GM20000 (cell line): Measurements from ENCODE around the gene PIM3.

Source experiments
- DNase-seq: peaks from one replicate; pipeline ENCODE4 v3.0.0; 2012; ENCODE audit warnings: low spot score
- TF ChIP-seq, protein P1 (sequence below): IDR thresholded peaks from 2 replicates; pipeline ENCODE4 v1.5.1; 2012; ENCODE audit warnings: mild to moderate bottlenecking, control low read depth; ENCODE audit errors: extremely low read depth, missing control alignments

PIM3 gene

DNA sequence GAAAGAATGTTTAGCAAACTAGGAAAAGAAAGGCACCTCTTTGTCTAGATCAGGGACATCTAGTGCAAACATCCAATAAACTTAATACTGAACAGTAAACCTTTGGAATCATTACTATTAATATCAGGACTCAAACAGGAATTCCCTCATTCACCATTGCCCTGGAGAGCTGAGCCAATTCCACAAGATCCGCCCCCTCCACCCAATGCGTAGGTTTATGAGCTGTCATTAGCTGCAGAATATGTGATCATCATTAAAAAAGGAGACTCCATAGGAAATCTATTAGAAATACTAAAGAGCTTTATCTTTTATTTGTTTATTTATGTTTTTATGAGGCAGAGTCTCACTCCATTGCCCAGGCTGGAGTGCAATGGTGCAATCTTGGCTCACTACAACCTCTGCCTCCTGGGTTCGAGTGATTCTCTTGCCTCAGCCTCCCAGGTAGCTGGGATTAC lies 46.5 kb downstream of the PIM3 start:
- TF ChIP-seq, protein P1, sequence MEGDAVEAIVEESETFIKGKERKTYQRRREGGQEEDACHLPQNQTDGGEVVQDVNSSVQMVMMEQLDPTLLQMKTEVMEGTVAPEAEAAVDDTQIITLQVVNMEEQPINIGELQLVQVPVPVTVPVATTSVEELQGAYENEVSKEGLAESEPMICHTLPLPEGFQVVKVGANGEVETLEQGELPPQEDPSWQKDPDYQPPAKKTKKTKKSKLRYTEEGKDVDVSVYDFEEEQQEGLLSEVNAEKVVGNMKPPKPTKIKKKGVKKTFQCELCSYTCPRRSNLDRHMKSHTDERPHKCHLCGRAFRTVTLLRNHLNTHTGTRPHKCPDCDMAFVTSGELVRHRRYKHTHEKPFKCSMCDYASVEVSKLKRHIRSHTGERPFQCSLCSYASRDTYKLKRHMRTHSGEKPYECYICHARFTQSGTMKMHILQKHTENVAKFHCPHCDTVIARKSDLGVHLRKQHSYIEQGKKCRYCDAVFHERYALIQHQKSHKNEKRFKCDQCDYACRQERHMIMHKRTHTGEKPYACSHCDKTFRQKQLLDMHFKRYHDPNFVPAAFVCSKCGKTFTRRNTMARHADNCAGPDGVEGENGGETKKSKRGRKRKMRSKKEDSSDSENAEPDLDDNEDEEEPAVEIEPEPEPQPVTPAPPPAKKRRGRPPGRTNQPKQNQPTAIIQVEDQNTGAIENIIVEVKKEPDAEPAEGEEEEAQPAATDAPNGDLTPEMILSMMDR = no peak
- no peak for DNase-seq

DNA sequence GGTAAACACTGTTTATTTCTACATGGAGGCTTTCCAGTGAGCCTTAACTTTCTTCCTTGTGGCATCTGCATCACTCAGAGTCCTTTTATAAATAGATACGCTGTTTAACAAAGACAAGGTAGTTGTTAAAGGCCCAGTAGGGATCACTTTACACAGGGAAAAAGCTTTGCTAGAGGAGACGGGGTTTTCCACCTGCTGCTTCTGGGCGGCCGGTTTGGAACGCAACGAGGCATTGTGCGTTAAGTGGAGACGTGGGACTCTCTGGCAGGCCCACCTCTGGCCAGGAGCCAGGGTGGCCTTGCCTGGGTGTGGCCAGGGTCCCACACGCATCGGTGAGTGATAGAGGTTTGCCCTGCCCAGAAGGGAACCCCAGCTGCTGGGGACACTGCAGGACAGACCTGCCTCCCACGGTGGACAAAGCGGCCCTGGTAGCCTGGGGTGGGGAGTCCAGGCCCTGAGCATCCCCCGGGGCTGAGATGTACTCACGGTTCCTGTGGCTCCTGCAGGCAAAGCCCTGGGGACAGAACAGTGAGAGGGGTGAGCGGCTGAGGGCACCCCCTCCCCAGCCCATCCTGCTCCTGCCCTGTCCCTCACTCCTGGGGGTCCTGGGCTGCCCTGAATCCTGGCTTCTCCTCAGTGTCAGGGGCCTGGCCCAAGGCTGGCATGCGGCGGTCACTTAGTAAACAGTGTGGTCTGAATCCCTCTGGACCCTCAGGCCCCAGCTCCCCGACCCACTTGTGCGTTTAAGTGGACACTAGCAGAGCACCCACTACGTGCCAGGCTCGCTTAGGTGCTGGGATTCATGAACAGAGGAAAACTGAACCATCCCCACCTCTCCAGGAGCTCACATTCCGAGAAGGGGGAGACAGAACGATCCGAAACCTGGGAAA lies 47.8 kb downstream of the PIM3 start:
- TF ChIP-seq, protein P1 = no peak
- no peak for DNase-seq

DNA sequence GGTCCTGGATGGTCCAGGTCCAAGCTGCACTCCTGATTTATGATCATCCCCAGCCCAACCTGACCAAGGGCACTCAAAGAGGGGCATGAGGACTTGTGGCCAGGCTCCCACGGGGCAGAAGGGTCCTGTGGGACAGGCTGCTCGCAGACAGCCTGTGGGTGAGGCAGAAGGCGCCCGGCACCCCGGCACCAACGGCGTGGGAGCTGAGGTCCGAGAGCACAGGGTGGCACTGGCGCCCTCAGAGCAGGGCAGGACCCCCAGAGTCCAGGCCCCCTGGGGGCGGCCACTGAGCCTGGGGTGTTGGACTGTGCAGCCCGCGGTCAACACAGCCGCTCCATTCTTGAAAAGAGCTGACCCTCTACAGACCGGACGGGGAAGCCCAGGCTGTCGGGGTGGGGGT lies 48.7 kb downstream of the PIM3 start:
- TF ChIP-seq, protein P1 = no peak
- no peak for DNase-seq

DNA sequence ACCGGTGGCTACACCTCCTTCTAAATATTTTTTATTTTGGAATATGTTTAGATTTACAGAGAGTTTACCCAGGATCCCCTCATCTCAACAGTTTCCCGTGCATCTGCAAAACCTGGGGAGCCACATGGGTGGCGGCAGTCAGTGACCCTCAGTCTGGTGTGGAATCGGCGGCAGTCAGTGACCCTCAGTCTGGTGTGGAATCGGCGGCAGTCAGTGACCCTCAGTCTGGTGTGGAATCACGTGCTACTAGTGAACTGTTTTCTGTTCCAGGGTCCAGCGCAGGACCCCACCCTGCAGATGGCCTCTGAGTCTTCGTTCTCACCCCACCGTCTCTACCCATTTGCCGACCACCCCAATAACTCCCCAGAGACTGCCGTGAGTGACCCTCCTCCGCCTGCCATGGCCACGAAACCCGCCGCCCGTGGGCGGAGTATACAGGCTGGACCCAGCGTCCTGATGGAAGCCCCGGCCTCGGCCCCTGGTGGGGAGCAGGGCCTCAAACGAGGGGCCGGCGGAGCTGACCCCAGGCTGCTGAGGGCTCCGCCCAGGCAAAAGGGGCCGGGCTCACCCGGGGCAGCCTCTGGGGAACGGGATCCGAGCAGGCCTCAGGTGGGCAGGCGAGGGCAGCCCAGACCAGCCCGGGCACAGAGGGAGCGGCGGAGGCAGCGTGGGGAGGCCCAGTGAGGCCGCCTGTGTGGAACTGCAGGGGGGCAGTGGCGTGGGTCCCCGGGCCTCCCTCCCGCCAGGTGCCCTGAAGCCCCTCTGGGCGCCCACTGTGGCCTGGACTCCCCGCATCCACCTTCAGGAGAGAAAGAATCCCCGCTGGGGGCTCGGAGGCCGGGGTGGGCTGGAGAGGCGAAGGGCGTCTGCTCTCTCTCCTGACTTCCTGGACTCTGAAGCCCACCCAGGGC lies 49.4 kb downstream of the PIM3 start:
- DNase-seq = no peak
- TF ChIP-seq, protein P1 = no peak

DNA sequence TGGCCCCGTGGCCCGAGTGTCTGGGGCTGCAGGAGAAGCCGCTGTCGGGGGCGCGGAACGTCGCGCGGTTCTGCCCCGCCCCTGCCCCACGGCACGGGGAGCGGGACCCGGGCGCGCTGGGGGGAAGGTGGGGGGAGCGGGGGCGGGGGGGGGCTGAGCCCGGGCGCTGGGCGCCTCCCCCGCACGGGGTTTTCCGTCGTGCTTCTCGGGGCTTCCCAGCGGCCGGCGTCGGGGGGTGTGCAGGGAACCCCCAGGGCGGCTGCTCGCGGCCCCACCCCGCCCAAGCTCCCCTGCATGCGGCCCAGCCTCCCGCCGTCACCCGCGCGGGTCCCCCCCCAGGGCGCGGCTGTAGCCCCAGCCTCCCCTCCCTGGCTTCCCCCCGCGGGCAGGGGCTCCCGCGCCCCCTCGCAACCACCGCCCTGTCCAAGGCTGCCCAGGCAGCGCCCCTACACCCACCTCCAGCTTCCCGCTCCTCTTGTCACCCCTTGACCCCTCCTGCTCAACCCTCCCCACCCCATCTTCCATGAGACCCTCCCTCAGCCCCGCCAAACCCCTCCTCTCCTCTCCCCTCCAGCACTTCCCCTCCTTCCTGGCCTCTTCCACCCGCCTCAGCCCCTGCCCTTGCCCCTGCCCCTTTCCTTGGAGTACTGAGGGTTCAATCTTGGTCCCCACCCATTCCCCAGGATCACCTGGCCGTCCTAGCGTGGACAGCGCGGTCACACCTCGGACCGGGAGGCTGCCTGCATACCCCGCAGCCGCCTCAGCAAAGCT lies 50.3 kb downstream of the PIM3 start:
- peak; percentile 92 for DNase-seq
- TF ChIP-seq, protein P1 = no peak

DNA sequence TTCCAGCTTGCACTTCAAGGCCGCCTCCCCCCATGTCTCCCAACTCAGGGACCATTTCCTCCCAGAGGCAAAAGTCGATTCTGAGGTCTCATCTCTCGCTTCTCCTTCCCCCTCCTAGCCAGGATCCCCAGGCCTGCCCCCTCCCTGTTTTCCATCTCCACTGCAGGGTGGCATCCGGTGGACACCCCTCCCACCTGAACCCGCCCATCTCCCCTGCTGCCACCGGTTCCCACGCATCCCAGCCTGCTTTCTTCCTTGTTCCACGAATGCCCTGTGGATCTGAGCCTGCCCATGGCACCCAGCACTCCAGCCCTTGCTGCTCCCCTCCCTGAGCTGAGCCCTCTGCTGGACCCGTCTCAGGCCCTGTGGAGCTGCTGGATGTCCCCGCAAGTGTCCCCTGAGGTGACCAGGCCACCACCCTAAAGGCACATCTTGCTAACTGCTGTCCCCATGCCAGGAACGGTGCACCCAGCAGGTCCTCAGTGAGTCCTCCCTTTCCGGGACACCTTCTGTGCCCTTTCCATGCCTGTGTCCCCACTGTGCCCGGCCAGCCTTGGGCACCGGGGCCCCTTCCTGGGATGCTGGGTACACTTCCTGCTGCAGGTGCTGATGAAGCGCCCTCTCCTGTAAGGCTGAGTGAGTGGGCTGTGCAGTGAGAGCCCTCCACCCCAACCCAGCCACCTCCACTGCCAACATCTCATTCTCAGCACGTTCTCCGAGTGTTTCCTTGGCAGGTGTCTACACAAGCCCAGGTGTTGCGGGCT lies 51.1 kb downstream of the PIM3 start:
- DNase-seq = no peak
- TF ChIP-seq, protein P1 = no peak
